Esophagus muscularis mucosa (tissue), 4 donors: ENCODE results near the gene AFG1L. TPM values are rescaled to one million over a fixed set of nuclear protein-coding genes. Genes with fewer than 3 reads are reported as not detected.
"Not testable (repeated sequence)": the region's sequence is repeated elsewhere in the genome, so short reads cannot be mapped to it uniquely, and the experiment has no call there.

ENCODE experiments used
- DNase-seq: peaks from one replicate; pipeline ENCODE4 v3.0.0-alpha.2; 2017; ENCODE audit errors: extremely low spot score
- H3K27ac ChIP-seq, 4 donors: fragments of 200-600 bp; sonication (generic); replicated peaks in 1 of 4; 1 replicate in 3 of 4; 2 replicates in 1 of 4; pipeline ENCODE4 v1.5.1; 2016 to 2019; ENCODE audit warnings: mild to moderate bottlenecking in 1 of 4
- H3K27me3 ChIP-seq, 4 donors: fragments of 200-600 bp; sonication (generic); one replicate each; pipeline versions ENCODE4 v1.5.1 to v1.6.0; 2016 to 2019
- H3K36me3 ChIP-seq, 4 donors: fragments of 200-600 bp; sonication (generic); one replicate each; pipeline ENCODE4 v1.5.1; 2016 to 2019
- H3K4me1 ChIP-seq, 4 donors: fragments of 200-600 bp; sonication (generic); one replicate each; pipeline ENCODE4 v1.5.1; 2016 to 2019
- H3K4me3 ChIP-seq, 4 donors: fragments of 200-600 bp; sonication (generic); 1 replicate in 2 of 4; 2 replicates in 2 of 4; pipeline ENCODE4 v1.5.1; 2016 to 2019; ENCODE audit warnings: mild to moderate bottlenecking in 4 of 4, moderate library complexity in 1 of 4
- H3K9me3 ChIP-seq, 4 donors: fragments of 200-600 bp; sonication (generic); 1 replicate in 3 of 4; 2 replicates in 1 of 4; pipeline ENCODE4 v1.5.1; 2016 to 2019
- EP300 ChIP-seq: sonication (generic); formaldehyde crosslinking; IDR thresholded peaks from one replicate; pipeline ENCODE4 v1.6.1; 2017; ENCODE audit warnings: antibody characterized with exemption
- POLR2A ChIP-seq: fragments of 450-650 bp; IDR thresholded peaks from one replicate; pipeline ENCODE4 v1.6.1; 2017; ENCODE audit warnings: antibody characterized with exemption, moderate library complexity, mild to moderate bottlenecking, low read depth
- POLR2AphosphoS5 ChIP-seq, 2 donors: sonication (generic); formaldehyde crosslinking; IDR thresholded peaks; one replicate each; pipeline ENCODE4 v1.6.1; 2017; ENCODE audit warnings: antibody characterized with exemption in 2 of 2
- WGBS: methylation state at CpG from one replicate; pipeline ENCODE4 v1.1.5; 2018; 5-methylcytosine and 5-hydroxymethylcytosine counted together
- intact Hi-C: fragments of 100-400 bp; cut with DNase I; formaldehyde crosslinking; loops from one replicate; pipeline ENCODE4 v1.15.1; 2023
- total RNA-seq, 4 donors: library from RNA; depleted of rRNA; stranded (reverse); fragments of >200 nt; gene quantifications; one replicate each; pipeline versions ENCODE4 v1.1.0 to v1.2.1, GENCODE V29; 2016
- TF ChIP-seq, protein P1 (sequence below), 3 experiments: fragments of 200-600 bp in 2 of 3; fragments of 450-650 bp in 1 of 3; sonication (generic) in 2 of 3; IDR thresholded peaks; one replicate each; pipeline ENCODE4 v1.5.1; 2017 to 2019; ENCODE audit warnings: antibody characterized with exemption in 3 of 3, mild to moderate bottlenecking in 2 of 3, moderate library complexity in 1 of 3

The AFG1L gene
- total RNA-seq, 4 donors from 2014 or later: 1.5 to 5.4 (median 3.3) TPM

DNA sequence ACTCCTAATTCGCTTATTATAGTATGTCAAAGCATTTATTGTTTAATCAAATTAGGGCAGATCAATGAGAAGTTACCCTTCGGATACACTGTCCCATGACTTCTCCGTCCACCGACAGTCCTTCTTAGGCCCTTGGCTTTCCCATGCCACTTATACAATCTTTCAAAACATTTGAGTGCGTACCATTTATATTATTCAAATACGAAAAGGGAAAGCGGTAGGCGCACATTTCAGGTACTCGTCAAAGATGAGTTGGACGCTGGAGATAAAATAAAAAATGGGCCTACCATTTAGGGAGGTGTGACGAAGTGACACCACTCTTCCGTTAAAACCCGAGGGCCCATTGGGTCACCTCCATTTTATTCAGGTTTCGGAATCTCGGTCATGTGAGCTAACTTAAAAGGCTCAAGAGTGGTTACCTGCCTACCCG, 542 bp upstream of the AFG1L start:
- DNase-seq: no peak

DNA sequence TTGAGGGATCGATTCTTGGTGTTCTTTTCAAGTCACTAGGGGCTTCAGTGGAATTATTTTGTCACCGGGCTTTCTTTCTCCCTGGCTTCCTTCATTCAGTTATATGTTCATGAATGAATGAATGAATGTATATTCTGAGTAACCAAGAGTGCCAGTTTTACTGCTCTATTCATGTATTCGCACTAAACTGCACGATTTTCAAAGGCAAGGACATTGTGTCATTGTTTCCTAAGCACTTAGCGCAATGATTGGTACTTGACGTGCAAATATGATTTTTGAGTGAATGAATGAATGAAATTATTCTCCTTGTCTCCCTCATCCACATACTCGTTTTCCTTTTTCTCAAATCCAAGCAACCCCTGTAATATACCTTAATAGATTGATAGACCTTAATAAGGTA, 822 bp downstream of the AFG1L start:
- H3K9me3 ChIP-seq: no peaks in the 10 kb centered on the region
- peak; percentile 12 for DNase-seq
- intact Hi-C loops: loop anchor here (2.0 kb wide), 1 partner anchor 35 kb away; the partner anchor contains the start of gene SNX3
- H3K36me3 ChIP-seq: no peaks in the 10 kb centered on the region
- H3K27ac ChIP-seq: peak overlapping the region; percentile 89 to 92 (median 90)
- TF ChIP-seq, protein P1, sequence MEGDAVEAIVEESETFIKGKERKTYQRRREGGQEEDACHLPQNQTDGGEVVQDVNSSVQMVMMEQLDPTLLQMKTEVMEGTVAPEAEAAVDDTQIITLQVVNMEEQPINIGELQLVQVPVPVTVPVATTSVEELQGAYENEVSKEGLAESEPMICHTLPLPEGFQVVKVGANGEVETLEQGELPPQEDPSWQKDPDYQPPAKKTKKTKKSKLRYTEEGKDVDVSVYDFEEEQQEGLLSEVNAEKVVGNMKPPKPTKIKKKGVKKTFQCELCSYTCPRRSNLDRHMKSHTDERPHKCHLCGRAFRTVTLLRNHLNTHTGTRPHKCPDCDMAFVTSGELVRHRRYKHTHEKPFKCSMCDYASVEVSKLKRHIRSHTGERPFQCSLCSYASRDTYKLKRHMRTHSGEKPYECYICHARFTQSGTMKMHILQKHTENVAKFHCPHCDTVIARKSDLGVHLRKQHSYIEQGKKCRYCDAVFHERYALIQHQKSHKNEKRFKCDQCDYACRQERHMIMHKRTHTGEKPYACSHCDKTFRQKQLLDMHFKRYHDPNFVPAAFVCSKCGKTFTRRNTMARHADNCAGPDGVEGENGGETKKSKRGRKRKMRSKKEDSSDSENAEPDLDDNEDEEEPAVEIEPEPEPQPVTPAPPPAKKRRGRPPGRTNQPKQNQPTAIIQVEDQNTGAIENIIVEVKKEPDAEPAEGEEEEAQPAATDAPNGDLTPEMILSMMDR (IDR thresholded peaks at IDR 0.05): no peak
- TF ChIP-seq POLR2AphosphoS5 (IDR thresholded peaks at IDR 0.05) (no peak), POLR2A (no peak), EP300 (no peak)
- H3K27me3 ChIP-seq: no peaks in the 10 kb centered on the region
- WGBS: 67% methylated on average over 7 of the region's 7 CpGs
- peaks cover 7 to 14% (median 11%) of the 10 kb centered on the region in 4 donors for H3K4me1 ChIP-seq
- H3K4me3 ChIP-seq: peak overlapping the region; percentile 78 to 98 (median 86)

More for the DNA sequence above, 542 bp upstream of the AFG1L start:
- H3K27me3 ChIP-seq: no peaks in the 10 kb centered on the region
- no peaks in the 10 kb centered on the region for H3K9me3 ChIP-seq
- H3K27ac ChIP-seq: peak overlapping the region; percentile 89 to 92 (median 90)
- intact Hi-C loops: loop anchor here (2.0 kb wide), 1 partner anchor 34 kb away; the partner anchor contains the start of gene SNX3
- H3K4me1 ChIP-seq: peaks cover 7 to 14% (median 11%) of the 10 kb centered on the region in 4 donors
- H3K4me3 ChIP-seq: peak overlapping the region; percentile 78 to 98 (median 86)
- WGBS: 33% methylated on average over 16 of the region's 16 CpGs
- TF ChIP-seq EP300 (no peak), POLR2A (no peak)
- TF ChIP-seq, protein P1 (IDR thresholded peaks at IDR 0.05): no peak
- H3K36me3 ChIP-seq: no peaks in the 10 kb centered on the region

DNA sequence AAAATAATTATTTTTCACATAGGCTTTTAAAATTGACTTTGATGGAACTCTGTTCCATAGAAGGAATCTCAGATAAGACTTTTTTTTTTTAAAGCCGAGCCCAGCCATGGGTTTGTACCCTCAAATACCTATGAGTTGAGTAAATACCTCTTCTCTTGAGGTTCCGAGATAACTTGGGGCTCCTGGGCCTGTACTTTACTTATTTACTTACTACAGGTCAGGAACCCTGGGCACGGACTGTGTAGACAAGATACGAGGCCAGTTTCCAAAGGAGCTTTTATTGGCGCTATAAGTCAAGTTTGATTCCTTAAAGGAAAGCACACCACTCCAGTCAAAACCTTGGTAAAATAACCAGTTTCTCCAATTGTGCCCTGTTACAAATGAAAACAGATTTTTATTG, 7.5 kb downstream of the AFG1L start:
- peak; percentile 24 for DNase-seq
- Histone ChIP-seq H3K36me3 (no peaks in the 10 kb centered on the region), H3K9me3 (no peaks in the 10 kb centered on the region), H3K4me1 (no peaks in the 10 kb centered on the region), H3K27ac (no peak overlapping the region), H3K4me3 (no peak overlapping the region), H3K27me3 (no peaks in the 10 kb centered on the region)
- intact Hi-C loops: no loop called here
- TF ChIP-seq EP300: no peak
- TF ChIP-seq, protein P1 (IDR thresholded peaks at IDR 0.05): no peak
- no peak for TF ChIP-seq POLR2AphosphoS5 (IDR thresholded peaks at IDR 0.05)
- no peak for TF ChIP-seq POLR2A
- 98% methylated on average over 5 of the region's 5 CpGs for WGBS

DNA sequence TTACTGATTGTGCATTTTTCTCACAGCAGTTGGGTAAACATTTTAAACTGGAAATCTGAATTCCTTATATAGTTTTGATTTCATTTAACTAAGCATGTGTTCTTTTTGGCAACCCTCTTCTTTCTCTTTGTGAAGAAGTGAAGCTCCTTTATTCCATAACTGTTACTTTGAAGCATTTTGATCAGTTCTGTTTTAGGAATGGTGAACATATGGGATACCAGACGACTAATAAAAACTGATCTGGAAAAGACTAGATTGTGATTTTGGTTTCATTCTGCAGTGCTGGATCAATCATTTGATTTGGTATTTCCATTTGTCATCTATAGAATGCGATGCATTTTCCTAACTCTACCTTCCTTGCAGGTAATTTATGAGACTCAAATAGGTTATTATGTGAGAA, 9.8 kb downstream of the AFG1L start:
- no peak for DNase-seq
- no peaks in the 10 kb centered on the region for H3K36me3 ChIP-seq
- H3K27ac ChIP-seq: no peak overlapping the region
- 100% methylated on average over 2 of the region's 2 CpGs for WGBS
- no peaks in the 10 kb centered on the region for H3K4me1 ChIP-seq
- H3K4me3 ChIP-seq: no peak overlapping the region
- no peaks in the 10 kb centered on the region for H3K9me3 ChIP-seq
- H3K27me3 ChIP-seq: no peaks in the 10 kb centered on the region
- intact Hi-C loops: no loop called here
- no peak for TF ChIP-seq POLR2AphosphoS5 (IDR thresholded peaks at IDR 0.05)
- no peak for TF ChIP-seq EP300
- TF ChIP-seq, protein P1 (IDR thresholded peaks at IDR 0.05): no peak
- TF ChIP-seq POLR2A: no peak

GRCh38 chr6:108308641-108309040, 13.8 kb downstream of the AFG1L start:
- H3K36me3 ChIP-seq, DNase-seq, H3K4me3 ChIP-seq, H3K9me3 ChIP-seq, intact Hi-C loops, H3K27ac ChIP-seq, H3K4me1 ChIP-seq, H3K27me3 ChIP-seq: not testable (repeated sequence)
- WGBS: 89% methylated on average over 4 of the region's 4 CpGs
